HL-60 (cell line): ENCODE data around the gene EIF4G3.

Experiments
- DNase-seq, 2 experiments: peaks; one replicate each; pipeline ENCODE4 v3.0.0-alpha.2; 2010 to 2020; ENCODE audit warnings: low read depth in 1 of 2, low spot score in 1 of 2
- H3K27ac ChIP-seq: fragments of 250-450 bp; sonication (Bioruptor Pico); replicated peaks from 2 replicates; pipeline ENCODE4 v1.5.1; 2020; ENCODE audit warnings: mild to moderate bottlenecking, moderate library complexity
- H3K27me3 ChIP-seq: fragments of 250-450 bp; sonication (Bioruptor Pico); 2 replicates; pipeline ENCODE4 v1.5.1; 2021; ENCODE audit warnings: mild to moderate bottlenecking, moderate library complexity; ENCODE audit not compliant: insufficient read depth, poor library complexity, severe bottlenecking
- H3K4me3 ChIP-seq: replicated peaks from 2 replicates; pipeline ENCODE4 v1.5.1; 2011; ENCODE audit warnings: mild to moderate bottlenecking, control low read depth, low read length; ENCODE audit not compliant: insufficient read depth
- CTCF ChIP-seq: IDR thresholded peaks from one replicate; pipeline ENCODE4 v1.5.1; 2011; ENCODE audit warnings: low read length, control low read depth, inconsistent platforms; ENCODE audit not compliant: insufficient read depth
- GABPA ChIP-seq: IDR thresholded peaks from 2 replicates; pipeline ENCODE4 v1.6.1; 2012; ENCODE audit warnings: low read depth
- POLR2AphosphoS5 ChIP-seq: IDR thresholded peaks from 2 replicates; pipeline ENCODE4 v1.6.1; 2012; ENCODE audit warnings: low read depth
- REST ChIP-seq: IDR thresholded peaks from 2 replicates; pipeline ENCODE4 v1.6.1; 2012; ENCODE audit warnings: low read depth; ENCODE audit not compliant: insufficient replicate concordance
- SPI1 ChIP-seq: IDR thresholded peaks from 2 replicates; pipeline ENCODE4 v1.6.1; 2012; ENCODE audit warnings: low read depth, mild to moderate bottlenecking, borderline replicate concordance

Gene EIF4G3

DNA sequence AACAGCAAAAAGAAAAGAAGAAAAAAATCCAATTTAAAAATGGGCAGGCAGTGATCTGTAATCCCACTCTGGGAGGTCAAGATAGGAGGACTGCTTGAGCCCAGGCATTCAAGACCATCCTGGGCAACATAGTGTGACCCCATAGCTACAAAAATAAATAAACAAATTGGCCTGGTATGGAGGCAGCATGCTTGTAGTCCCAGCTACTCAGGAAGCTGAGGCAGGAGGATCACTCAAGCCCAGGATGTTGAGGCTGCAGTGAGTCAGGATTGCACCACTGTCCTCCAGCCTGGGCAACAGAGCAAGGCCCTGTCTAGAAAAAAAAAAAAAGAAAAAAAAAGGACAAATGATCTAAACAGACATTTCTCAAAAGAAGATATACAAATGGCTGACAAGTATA is 99.6 kb downstream of the EIF4G3 start:
- H3K27me3 ChIP-seq: no peaks in the 10 kb centered on the region
- H3K4me3 ChIP-seq: no peak overlapping the region
- TF ChIP-seq SPI1 (no peak), POLR2AphosphoS5 (no peak), REST (no peak), GABPA (no peak), CTCF (no peak)
- no peak overlapping the region for H3K27ac ChIP-seq
- peak in 1 of 2 experiments; percentile 52 for DNase-seq

DNA sequence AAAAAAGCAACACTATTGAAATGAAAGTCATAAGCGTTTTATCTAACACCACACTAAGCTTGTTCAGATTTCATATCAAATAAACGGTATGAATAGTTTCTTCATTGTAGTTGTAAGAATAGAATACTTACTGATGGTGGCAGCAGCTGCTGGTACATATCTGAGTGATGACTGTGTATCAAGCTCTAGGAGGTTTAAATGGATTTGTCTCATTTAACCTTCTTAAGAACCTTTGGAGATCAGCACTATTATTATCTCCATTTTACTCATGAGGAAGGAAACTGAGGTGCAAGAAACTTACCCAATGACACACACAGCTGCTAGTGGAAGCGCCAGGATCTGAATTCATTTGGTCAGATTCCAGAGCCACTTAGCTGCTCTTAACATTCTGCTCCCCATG is 104.0 kb downstream of the EIF4G3 start:
- TF ChIP-seq GABPA (no peak), CTCF (no peak), REST (no peak), SPI1 (no peak), POLR2AphosphoS5 (no peak)
- no peak overlapping the region for H3K27ac ChIP-seq
- DNase-seq: no peak
- H3K4me3 ChIP-seq: no peak overlapping the region
- no peaks in the 10 kb centered on the region for H3K27me3 ChIP-seq

DNA sequence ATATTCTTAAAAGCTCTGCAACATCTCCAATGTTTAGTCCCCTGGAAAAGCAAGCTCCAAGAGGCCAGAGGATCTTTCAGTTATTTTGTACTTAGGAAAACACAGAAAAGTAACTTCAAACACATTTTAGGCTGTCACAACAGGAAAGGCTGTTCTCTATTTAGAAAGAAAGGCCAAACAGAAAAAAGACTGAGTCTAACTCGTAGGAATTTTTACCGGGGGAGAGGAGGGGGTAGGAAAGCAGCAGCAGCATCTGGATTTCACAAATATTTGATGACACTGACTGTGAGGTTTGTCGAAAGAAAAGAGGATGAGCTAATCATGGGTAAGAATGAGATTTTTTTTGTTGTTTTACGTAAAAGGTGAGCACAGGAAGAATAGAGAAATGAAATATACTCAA is 107.1 kb downstream of the EIF4G3 start:
- H3K27ac ChIP-seq: no peak overlapping the region
- no peak for TF ChIP-seq SPI1
- TF ChIP-seq GABPA: no peak
- TF ChIP-seq CTCF: no peak
- TF ChIP-seq POLR2AphosphoS5: no peak
- TF ChIP-seq REST: no peak
- H3K4me3 ChIP-seq: no peak overlapping the region
- no peaks in the 10 kb centered on the region for H3K27me3 ChIP-seq
- DNase-seq: no peak
